DOHH2 (cell line): Measurements from ENCODE around the gene ADAMTS1.

Source experiments
- H3F3A ChIP-seq: fragments of 200-600 bp; sonication (generic), shearing (Covaris generic); 2 replicates; pipeline ENCODE4 v1.6.0; 2016; ENCODE audit warnings: antibody characterized with exemption, mild to moderate bottlenecking; ENCODE audit not compliant: control insufficient read depth, insufficient read depth
- H3K27ac ChIP-seq: fragments of 200-600 bp; sonication (generic); 2 replicates; pipeline ENCODE4 v1.5.1; 2014; ENCODE audit warnings: low read depth, mild to moderate bottlenecking, low read length, moderate library complexity
- H3K27me3 ChIP-seq: fragments of 200-600 bp; sonication (generic); 2 replicates; pipeline ENCODE4 v1.6.1; 2014; ENCODE audit warnings: mild to moderate bottlenecking, low read length, mixed read lengths; ENCODE audit not compliant: control insufficient read depth
- H3K36me3 ChIP-seq: fragments of 200-600 bp; sonication (generic); 2 replicates; pipeline ENCODE4 v1.6.1; 2014; ENCODE audit warnings: mild to moderate bottlenecking, low read length, moderate library complexity, mixed read lengths; ENCODE audit not compliant: control insufficient read depth
- H3K4me1 ChIP-seq: fragments of 200-600 bp; sonication (generic); 2 replicates; pipeline ENCODE4 v1.6.1; 2014; ENCODE audit warnings: mild to moderate bottlenecking, low read length, mixed read lengths; ENCODE audit not compliant: control insufficient read depth
- H3K4me2 ChIP-seq: fragments of 200-600 bp; sonication (generic); 2 replicates; pipeline ENCODE4 v1.6.0; 2014; ENCODE audit warnings: mild to moderate bottlenecking, low read length, moderate library complexity
- H3K4me3 ChIP-seq: fragments of 200-600 bp; sonication (generic); 2 replicates; pipeline ENCODE4 v1.5.1; 2014; ENCODE audit warnings: mild to moderate bottlenecking, low read length, mixed read lengths
- H3K79me2 ChIP-seq: fragments of 200-600 bp; sonication (generic); 2 replicates; pipeline ENCODE4 v1.6.1; 2014; ENCODE audit warnings: mild to moderate bottlenecking, low read length, mixed read lengths; ENCODE audit not compliant: control insufficient read depth
- H3K9me2 ChIP-seq: fragments of 200-600 bp; sonication (generic); replicated peaks from 2 replicates; pipeline ENCODE4 v1.6.1; 2014; ENCODE audit warnings: mild to moderate bottlenecking, low read length, mixed read lengths; ENCODE audit not compliant: control insufficient read depth
- H3K9me3 ChIP-seq: fragments of 200-600 bp; sonication (generic); 2 replicates; pipeline ENCODE4 v1.6.1; 2014; ENCODE audit warnings: antibody characterized with exemption, low read length, mixed read lengths; ENCODE audit not compliant: control insufficient read depth, insufficient read depth
- H4K20me1 ChIP-seq: fragments of 200-600 bp; sonication (generic); 2 replicates; pipeline ENCODE4 v1.6.0; 2014; ENCODE audit warnings: low read depth, mild to moderate bottlenecking, antibody characterized with exemption, low read length, moderate library complexity; ENCODE audit not compliant: control insufficient read depth, insufficient read depth
- EZH2phosphoT487 ChIP-seq: fragments of 200-600 bp; sonication (generic); IDR thresholded peaks from 2 replicates; pipeline ENCODE4 v1.6.1; 2017; ENCODE audit warnings: borderline replicate concordance, mild to moderate bottlenecking, antibody characterized with exemption, low read length, moderate library complexity, mixed read lengths
- TF ChIP-seq, protein P1 (sequence below): fragments of 200-600 bp; sonication (generic); IDR thresholded peaks from one replicate; pipeline ENCODE4 v1.5.1; 2014; ENCODE audit warnings: antibody characterized with exemption, mild to moderate bottlenecking, low read depth, low read length; ENCODE audit not compliant: poor library complexity, severe bottlenecking

ADAMTS1 gene

DNA sequence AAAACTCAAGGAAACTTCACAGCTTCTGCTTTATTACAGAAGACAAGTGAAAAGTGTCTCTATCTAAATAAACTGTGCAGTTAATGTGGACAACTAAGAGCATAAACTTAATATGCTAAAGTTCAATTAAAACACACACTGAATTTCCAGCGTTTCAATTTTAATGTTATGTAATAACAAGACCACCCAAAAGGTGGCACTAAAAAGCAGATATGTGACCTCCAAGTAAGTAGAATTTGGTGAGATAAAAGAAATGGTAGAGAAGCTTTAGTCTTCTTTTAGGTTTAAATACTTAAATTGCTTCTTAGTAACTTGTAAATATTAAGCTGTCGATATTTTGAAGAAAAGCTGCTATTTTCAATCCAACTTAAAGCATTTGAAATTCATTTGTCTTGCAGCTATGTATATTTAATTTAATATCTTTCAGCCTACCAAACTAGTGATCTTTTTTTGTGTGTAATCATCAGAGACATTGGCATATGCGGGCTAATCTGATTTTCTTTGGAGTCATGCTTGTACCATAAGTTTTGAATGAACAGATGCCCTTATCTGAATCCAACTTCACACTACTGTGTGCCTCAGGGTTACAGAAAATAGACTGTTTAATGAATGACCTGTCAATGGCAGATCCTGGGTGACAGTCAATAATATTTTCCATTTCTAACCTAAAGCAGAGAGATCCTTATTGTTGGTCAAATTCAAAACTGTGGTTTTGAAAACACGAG lies 36.5 kb upstream of the ADAMTS1 start:
- no peaks in the 10 kb centered on the region for H4K20me1 ChIP-seq
- no peaks in the 10 kb centered on the region for H3K79me2 ChIP-seq
- no peaks in the 10 kb centered on the region for H3K9me3 ChIP-seq
- H3K4me2 ChIP-seq: no peak overlapping the region
- no peak overlapping the region for H3K27ac ChIP-seq
- H3K4me1 ChIP-seq: no peaks in the 10 kb centered on the region
- no peak for TF ChIP-seq EZH2phosphoT487
- TF ChIP-seq, protein P1, sequence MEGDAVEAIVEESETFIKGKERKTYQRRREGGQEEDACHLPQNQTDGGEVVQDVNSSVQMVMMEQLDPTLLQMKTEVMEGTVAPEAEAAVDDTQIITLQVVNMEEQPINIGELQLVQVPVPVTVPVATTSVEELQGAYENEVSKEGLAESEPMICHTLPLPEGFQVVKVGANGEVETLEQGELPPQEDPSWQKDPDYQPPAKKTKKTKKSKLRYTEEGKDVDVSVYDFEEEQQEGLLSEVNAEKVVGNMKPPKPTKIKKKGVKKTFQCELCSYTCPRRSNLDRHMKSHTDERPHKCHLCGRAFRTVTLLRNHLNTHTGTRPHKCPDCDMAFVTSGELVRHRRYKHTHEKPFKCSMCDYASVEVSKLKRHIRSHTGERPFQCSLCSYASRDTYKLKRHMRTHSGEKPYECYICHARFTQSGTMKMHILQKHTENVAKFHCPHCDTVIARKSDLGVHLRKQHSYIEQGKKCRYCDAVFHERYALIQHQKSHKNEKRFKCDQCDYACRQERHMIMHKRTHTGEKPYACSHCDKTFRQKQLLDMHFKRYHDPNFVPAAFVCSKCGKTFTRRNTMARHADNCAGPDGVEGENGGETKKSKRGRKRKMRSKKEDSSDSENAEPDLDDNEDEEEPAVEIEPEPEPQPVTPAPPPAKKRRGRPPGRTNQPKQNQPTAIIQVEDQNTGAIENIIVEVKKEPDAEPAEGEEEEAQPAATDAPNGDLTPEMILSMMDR: no peak
- no peaks in the 10 kb centered on the region for H3K9me2 ChIP-seq
- no peaks in the 10 kb centered on the region for H3K27me3 ChIP-seq
- no peaks in the 10 kb centered on the region for H3F3A ChIP-seq
- no peak overlapping the region for H3K4me3 ChIP-seq
- H3K36me3 ChIP-seq: no peaks in the 10 kb centered on the region

DNA sequence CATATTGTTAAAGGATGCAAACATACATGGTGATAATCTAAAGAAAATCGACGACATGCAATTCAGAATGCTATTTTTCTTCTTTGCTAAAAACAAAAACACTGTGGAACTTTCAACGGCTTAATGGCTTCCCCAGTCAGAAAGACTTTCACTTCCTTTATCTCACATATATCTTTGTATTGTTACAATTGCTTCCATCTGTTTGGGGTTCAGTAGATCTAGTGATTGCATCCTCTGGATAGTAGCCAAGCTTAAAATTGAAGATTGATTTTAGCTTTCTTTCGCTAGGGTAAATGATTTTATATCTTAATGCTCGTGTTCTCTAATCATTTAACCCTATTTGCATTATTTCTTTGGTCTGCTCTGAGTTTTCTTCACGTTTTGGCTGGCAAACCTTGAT lies 31.8 kb upstream of the ADAMTS1 start:
- Histone ChIP-seq H3K27ac (no peak overlapping the region), H3K36me3 (no peaks in the 10 kb centered on the region), H3K4me2 (no peak overlapping the region), H3K9me3 (no peaks in the 10 kb centered on the region), H4K20me1 (no peaks in the 10 kb centered on the region), H3K27me3 (no peaks in the 10 kb centered on the region), H3K4me3 (no peak overlapping the region), H3F3A (no peaks in the 10 kb centered on the region), H3K4me1 (no peaks in the 10 kb centered on the region), H3K79me2 (no peaks in the 10 kb centered on the region), H3K9me2 (no peaks in the 10 kb centered on the region)
- TF ChIP-seq, protein P1: no peak
- no peak for TF ChIP-seq EZH2phosphoT487

DNA sequence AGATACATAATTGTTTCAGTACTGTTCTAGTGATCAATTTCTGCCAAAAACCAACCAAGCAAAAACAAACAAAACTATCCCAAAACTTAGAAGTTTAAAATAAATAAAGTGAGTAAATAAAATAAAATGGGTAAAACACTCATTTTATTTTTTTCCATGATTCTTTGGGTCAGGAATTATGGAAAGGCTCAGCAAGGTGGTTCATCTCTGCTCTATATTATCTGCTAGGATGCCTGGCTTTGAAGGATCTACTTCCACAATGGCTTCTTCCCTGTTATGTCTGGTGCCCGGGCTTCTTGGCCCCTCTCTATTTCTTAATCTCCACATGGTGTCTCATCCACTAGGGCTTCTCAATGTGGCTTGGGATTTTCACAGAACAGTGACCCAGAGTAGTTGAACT lies 29.1 kb upstream of the ADAMTS1 start:
- TF ChIP-seq, protein P1: no peak
- Histone ChIP-seq H3K4me1 (no peaks in the 10 kb centered on the region), H3K27me3 (no peaks in the 10 kb centered on the region)

More for the DNA sequence above, 29.1 kb upstream of the ADAMTS1 start:
- Histone ChIP-seq H3K4me3 (no peak overlapping the region), H3K36me3 (no peaks in the 10 kb centered on the region), H3K79me2 (no peaks in the 10 kb centered on the region), H3K9me3 (no peaks in the 10 kb centered on the region), H3F3A (no peaks in the 10 kb centered on the region), H4K20me1 (no peaks in the 10 kb centered on the region), H3K27ac (no peak overlapping the region), H3K9me2 (no peaks in the 10 kb centered on the region), H3K4me2 (no peak overlapping the region)
